HepG2 (cell line): Measurements from ENCODE around the gene NKX2-3. TPM values are rescaled to one million over a fixed set of nuclear protein-coding genes. Genes with fewer than 3 reads are reported as not detected.

Experiments
- ATAC-seq: fragments of 200-7000 bp; cut with Tn5 transposase; 3 replicates; pipeline ENCODE4 v1.9.1; 2020; ENCODE audit warnings: mild to moderate bottlenecking, moderate library complexity
- BruUV-seq: library from RNA; stranded (reverse); fragments of 400-500 nt; replicated peaks from 2 replicates; lab custom pipeline; 2021; lab: Mats Ljungman, UMichigan
- CTCF ChIA-PET: fragments of 300-600 bp; formaldehyde crosslinking; extraction: SDS; loops from one replicate; lab custom pipeline; 2021; ENCODE audit warnings: low total read pairs, inconsistent platforms, low intra/inter-chr PET ratio; lab: Yijun Ruan, JAX
- POLR2A ChIA-PET: fragments of 350-600 bp; sonication (Branson Sonifier 250); formaldehyde crosslinking; loops from one replicate; lab custom pipeline; 2020; ENCODE audit warnings: antibody characterized with exemption, inconsistent platforms; lab: Yijun Ruan, JAX
- DNase-seq: peaks from one replicate; pipeline ENCODE4 v3.0.0-alpha.2; 2015; ENCODE audit warnings: low spot score
- FAIRE-seq: peaks from 3 replicates; lab custom pipeline; 2011; peaks lifted over from hg19 to GRCh38; lab: Jason Lieb, UNC
- H2AFZ ChIP-seq: one replicate; pipeline ENCODE4 v1.6.1; 2011; ENCODE audit warnings: low read length, inconsistent platforms
- H3K27ac ChIP-seq: fragments of 300-600 bp; 3 replicates; pipeline ENCODE4 v1.8.0; 2011; ENCODE audit warnings: mixed run types, mild to moderate bottlenecking, mixed read lengths, low read length, inconsistent platforms; ENCODE audit not compliant: insufficient read depth; ENCODE audit errors: extremely low read length
- H3K27me3 ChIP-seq, 2 experiments: fragments of 200-600 bp in 1 of 2; 2 replicates in 1 of 2; 3 replicates in 1 of 2; pipeline versions ENCODE4 v1.6.0 to v1.8.0; 2011; ENCODE audit warnings: low read length in 2 of 2, mild to moderate bottlenecking in 2 of 2, moderate library complexity in 2 of 2, inconsistent platforms in 1 of 2; ENCODE audit not compliant: insufficient read depth in 2 of 2, control insufficient read depth in 1 of 2
- H3K36me3 ChIP-seq, 2 experiments: fragments of 200-600 bp in 1 of 2; replicated peaks in 1 of 2; 2 replicates in 1 of 2; 3 replicates in 1 of 2; pipeline versions ENCODE4 v1.5.1 to v1.8.0; 2011; ENCODE audit warnings: low read length in 2 of 2, inconsistent platforms in 1 of 2; ENCODE audit not compliant: insufficient read depth in 2 of 2, control insufficient read depth in 1 of 2
- H3K4me1 ChIP-seq: 2 replicates; pipeline ENCODE4 v1.5.1; 2012; ENCODE audit warnings: low read length, inconsistent platforms; ENCODE audit not compliant: insufficient read depth
- H3K4me2 ChIP-seq: 2 replicates; pipeline ENCODE4 v1.6.0; 2011; ENCODE audit warnings: low read depth, low read length, inconsistent platforms
- H3K4me3 ChIP-seq, 3 experiments: fragments of 200-600 bp in 1 of 3; sonication (generic), shearing (Covaris generic) in 1 of 3; replicated peaks in 1 of 3; 2 replicates each; pipeline ENCODE4 v1.5.1; 2011 to 2016; ENCODE audit warnings: low read length in 3 of 3, inconsistent platforms in 2 of 3, low read depth in 2 of 3, mild to moderate bottlenecking in 2 of 3, control low read depth in 1 of 3, mixed read lengths in 1 of 3; ENCODE audit not compliant: insufficient read depth in 1 of 3
- H3K79me2 ChIP-seq: one replicate; pipeline ENCODE4 v1.6.1; 2011; ENCODE audit warnings: low read length, inconsistent platforms; ENCODE audit not compliant: insufficient read depth
- H3K9ac ChIP-seq: 2 replicates; pipeline ENCODE4 v1.6.0; 2011; ENCODE audit warnings: mild to moderate bottlenecking, low read depth, low read length, inconsistent platforms; ENCODE audit not compliant: insufficient read depth
- H3K9me3 ChIP-seq: 2 replicates; pipeline ENCODE4 v1.5.1; 2012; ENCODE audit warnings: mild to moderate bottlenecking, low read length
- H4K20me1 ChIP-seq: 2 replicates; pipeline ENCODE4 v1.6.0; 2011; ENCODE audit warnings: inconsistent platforms, mild to moderate bottlenecking, low read length, moderate library complexity; ENCODE audit not compliant: insufficient read depth
- AGO2 ChIP-seq: fragments of 200-400 bp; formaldehyde crosslinking; optimal IDR thresholded peaks from 2 replicates; pipeline ENCODE3; 2017; ENCODE audit warnings: mild to moderate bottlenecking, low read depth, low read length, moderate library complexity
- AHR ChIP-seq: IDR thresholded peaks from 2 replicates; pipeline ENCODE4 v1.6.1; 2018; ENCODE audit warnings: missing genetic modification reagents, missing compliant biosample characterization
- CBFB ChIP-seq: sonication (generic); formaldehyde crosslinking; IDR thresholded peaks from 2 replicates; pipeline ENCODE4 v1.4.0; 2020; ENCODE audit warnings: missing genetic modification reagents
- EZH2 ChIP-seq: conservative IDR thresholded peaks from 2 replicates; pipeline ENCODE4 v1.6.1; 2012; ENCODE audit warnings: mild to moderate bottlenecking, low read depth, low read length, moderate library complexity
- HNRNPK ChIP-seq: fragments of 200-400 bp; formaldehyde crosslinking; IDR thresholded peaks from 2 replicates; pipeline ENCODE4 v1.6.1; 2018; ENCODE audit warnings: low read length, low read depth, moderate library complexity, mild to moderate bottlenecking; ENCODE audit not compliant: poor library complexity, severe bottlenecking
- KLF9 ChIP-seq: IDR thresholded peaks from 2 replicates; pipeline ENCODE4 v1.6.1; 2016; ENCODE audit warnings: low read depth
- NFIC ChIP-seq: IDR thresholded peaks from 2 replicates; pipeline ENCODE4 v1.6.1; 2012; ENCODE audit warnings: mild to moderate bottlenecking, low read length, inconsistent platforms
- POLR2AphosphoS5 ChIP-seq: IDR thresholded peaks from 2 replicates; pipeline ENCODE4 v1.6.1; 2012; ENCODE audit warnings: low read depth, low read length
- SMYD3 ChIP-seq: sonication (generic); formaldehyde crosslinking; IDR thresholded peaks from 2 replicates; pipeline ENCODE4 v1.8.1; 2023; ENCODE audit warnings: mild to moderate bottlenecking, missing genetic modification reagents
- YEATS2 ChIP-seq: sonication (generic); formaldehyde crosslinking; IDR thresholded peaks from 2 replicates; pipeline ENCODE4 v1.4.0; 2020; ENCODE audit warnings: missing genetic modification reagents, borderline replicate concordance
- ZNF354B ChIP-seq: sonication (generic); formaldehyde crosslinking; IDR thresholded peaks from 2 replicates; pipeline ENCODE4 v1.8.0; 2022; ENCODE audit warnings: mild to moderate bottlenecking, missing genetic modification reagents
- ZNF569 ChIP-seq: sonication (generic); formaldehyde crosslinking; IDR thresholded peaks from 2 replicates; pipeline ENCODE4 v1.5.0; 2020; ENCODE audit warnings: mild to moderate bottlenecking, missing genetic modification reagents, moderate library complexity, borderline replicate concordance
- ZNF572 ChIP-seq: sonication (generic); formaldehyde crosslinking; IDR thresholded peaks from 2 replicates; pipeline ENCODE4 v1.5.1; 2020; ENCODE audit warnings: mild to moderate bottlenecking, missing genetic modification reagents
- ZNF629 ChIP-seq: sonication (generic); formaldehyde crosslinking; conservative IDR thresholded peaks from 2 replicates; pipeline ENCODE4 v1.5.0; 2020; ENCODE audit warnings: missing genetic modification reagents
- ZNF777 ChIP-seq: sonication (generic); formaldehyde crosslinking; IDR thresholded peaks from 2 replicates; pipeline ENCODE4 v1.4.0; 2020; ENCODE audit warnings: missing genetic modification reagents
- ZNF784 ChIP-seq: sonication (generic); formaldehyde crosslinking; IDR thresholded peaks from 2 replicates; pipeline ENCODE4 v1.5.1; 2020; ENCODE audit warnings: missing genetic modification reagents, mild to moderate bottlenecking, borderline replicate concordance
- ZNF788 ChIP-seq: sonication (generic); formaldehyde crosslinking; IDR thresholded peaks from 2 replicates; pipeline ENCODE4 v1.5.0; 2020; ENCODE audit warnings: mild to moderate bottlenecking, missing genetic modification reagents, borderline replicate concordance
- WGBS: methylation state at CpG from one replicate; pipeline ENCODE4 v1.1.6; 2017; ENCODE audit warnings: low lambda C conversion rate; 5-methylcytosine and 5-hydroxymethylcytosine counted together
- in situ Hi-C: cut with HindIII; loops from 2 replicates; pipeline ENCODE4 v1.10.0; 2017; ENCODE audit warnings: low pct_unique_long_range_greater_than_20kb; ENCODE audit not compliant: extremely low pct_ligation_motif_present
- intact Hi-C: fragments of 100-400 bp; cut with micrococcal nuclease; formaldehyde crosslinking; loops from one replicate; pipeline ENCODE4 v1.10.0; 2022; ENCODE audit not compliant: unreplicated experiment
- polyA plus RNA-seq, 8 experiments: library from polyadenylated mRNA; depleted of rRNA in 3 of 8; stranded (reverse) in 7 of 8; unstranded in 1 of 8; fragments of >200 nt; fragmentation: Illumina TruSeq in 4 of 8; extraction: Trizol in 4 of 8; gene quantifications; 2 replicates each; pipeline versions ENCODE4 v1.2.1 to v1.2.3, GENCODE V29; 2011 to 2016; ENCODE audit warnings: low read depth in 4 of 8, missing spikeins in 1 of 8, mixed read lengths in 1 of 8; ENCODE audit not compliant: insufficient read depth in 1 of 8
- total RNA-seq, 5 experiments: library from RNA; depleted of rRNA; stranded (reverse); fragments of >200 nt; fragmentation: Illumina TruSeq; extraction: Trizol; gene quantifications; 2 replicates each; pipeline ENCODE4 v1.2.3, GENCODE V29; 2016; ENCODE audit warnings: low read depth in 1 of 5
- TF ChIP-seq, protein P1 (sequence below): IDR thresholded peaks from 2 replicates; pipeline ENCODE4 v1.6.1; 2016; ENCODE audit warnings: missing genetic modification reagents, missing compliant biosample characterization

Gene NKX2-3
- total and polyA plus RNA-seq, 2 of the 13 experiments (the other 11 are each of a cell fraction or from before 2014, with no cell fraction given): not detected

DNA sequence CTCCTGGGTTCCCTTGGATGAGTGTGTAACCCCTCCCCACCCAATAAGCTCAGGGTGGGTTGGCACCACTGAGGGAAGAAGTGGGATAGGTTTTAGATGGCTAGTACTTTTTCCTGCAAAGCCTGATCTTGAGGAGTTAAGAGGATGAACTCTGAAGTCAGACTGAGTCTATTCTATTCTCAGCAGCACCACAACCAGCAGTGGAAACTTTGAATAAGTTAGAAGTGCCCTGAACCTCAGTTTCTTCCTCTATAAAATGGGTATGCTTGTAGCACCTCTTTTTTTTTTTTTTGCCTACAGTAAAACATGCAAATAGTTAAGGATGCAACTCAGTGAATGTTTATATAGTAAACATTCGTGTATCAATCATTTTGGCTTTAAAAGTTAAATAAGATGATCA lies 7.1 kb downstream of the NKX2-3 start:
- Histone ChIP-seq H2AFZ (no peak overlapping the region), H3K4me2 (no peak overlapping the region), H3K9ac (no peak overlapping the region), H4K20me1 (peaks cover under 1% of the 10 kb centered on the region; the same call in 1 of the 2 replicates), H3K4me1 (peaks cover 22% of the 10 kb centered on the region), H3K4me3 (no peak overlapping the region)
- DNase-seq: no peak
- CTCF ChIA-PET: no interaction called here
- FAIRE-seq: no peak
- no peak for ATAC-seq
- TF ChIP-seq AHR (CRISPR knock-in tag) (no peak), CBFB (CRISPR knock-in tag) (no peak), ZNF788 (CRISPR knock-in tag) (no peak), SMYD3 (CRISPR knock-in tag) (no peak), ZNF354B (CRISPR knock-in tag) (no peak), POLR2AphosphoS5 (no peak), EZH2 (0 out of 2 replicates have a peak, but pooled peaks have one; percentile 30), ZNF572 (CRISPR knock-in tag) (no peak), ZNF629 (CRISPR knock-in tag) (peak; percentile 57; the same call in 1 of the 2 replicates)
- TF ChIP-seq, all 625 proteins: peak for 2
- no peaks in the 10 kb centered on the region for H3K9me3 ChIP-seq
- H3K36me3 ChIP-seq: no peaks in the 10 kb centered on the region
- intact Hi-C loops (no loop called here), in situ Hi-C loops (no loop called here)
- POLR2A ChIA-PET: no interaction called here
- 0% methylated on average over 1 of the region's 1 CpG for WGBS
- no peak overlapping the region for H3K27ac ChIP-seq
- no TSS peak for BruUV-seq
- H3K79me2 ChIP-seq: no peaks in the 10 kb centered on the region
- peaks cover 22 to 71% of the 10 kb centered on the region in 2 experiments for H3K27me3 ChIP-seq

DNA sequence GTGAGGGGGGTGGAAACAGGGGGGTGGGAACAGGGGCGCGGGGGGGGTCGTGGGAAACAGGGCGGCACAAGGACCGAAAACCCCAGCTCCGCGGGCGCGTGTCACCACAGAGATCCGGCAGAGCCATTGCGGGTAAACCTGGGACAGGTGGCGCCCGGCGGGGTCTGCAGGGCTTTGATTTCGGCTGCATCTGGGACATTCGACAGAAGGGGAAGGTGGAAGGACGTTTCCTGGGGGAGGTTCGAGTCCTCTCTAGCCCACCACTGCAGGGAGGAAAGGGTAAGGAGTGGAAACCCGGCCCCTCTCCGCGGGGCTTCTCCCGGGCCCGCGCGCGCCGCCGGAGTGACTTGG lies 7.5 kb downstream of the NKX2-3 start:
- in situ Hi-C loops: no loop called here
- H3K27me3 ChIP-seq: peaks cover 18 to 67% of the 10 kb centered on the region in 2 experiments; a peak in 4 of 5 replicates
- TF ChIP-seq ZNF777 (CRISPR knock-in tag) (no peak), AGO2 (no peak), ZNF784 (CRISPR knock-in tag) (no peak), YEATS2 (no peak), ZNF569 (CRISPR knock-in tag) (no peak), NFIC (no peak), HNRNPK (no peak), KLF9 (CRISPR knock-in tag) (no peak)
- TF ChIP-seq, protein P1, sequence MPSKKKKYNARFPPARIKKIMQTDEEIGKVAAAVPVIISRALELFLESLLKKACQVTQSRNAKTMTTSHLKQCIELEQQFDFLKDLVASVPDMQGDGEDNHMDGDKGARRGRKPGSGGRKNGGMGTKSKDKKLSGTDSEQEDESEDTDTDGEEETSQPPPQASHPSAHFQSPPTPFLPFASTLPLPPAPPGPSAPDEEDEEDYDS: no peak

More for the DNA sequence above, 7.5 kb downstream of the NKX2-3 start:
- no peak overlapping the region for H3K4me3 ChIP-seq
- POLR2A ChIA-PET: no interaction called here
- ATAC-seq (no peak), DNase-seq (no peak), FAIRE-seq (no peak)
- CTCF ChIA-PET: no interaction called here
- BruUV-seq: no TSS peak
- no peak overlapping the region for H3K4me2 ChIP-seq
- no peaks in the 10 kb centered on the region for H3K79me2 ChIP-seq
- H3K27ac ChIP-seq: no peak overlapping the region
- H3K4me1 ChIP-seq: peaks cover 22% of the 10 kb centered on the region
- H4K20me1 ChIP-seq: no peaks in the 10 kb centered on the region; the same call in 1 of the 2 replicates
- WGBS: 56% methylated on average over 17 of the region's 28 CpGs
- H3K9me3 ChIP-seq: no peaks in the 10 kb centered on the region
- no peak overlapping the region for H3K9ac ChIP-seq
- no peak overlapping the region for H2AFZ ChIP-seq
- no peaks in the 10 kb centered on the region for H3K36me3 ChIP-seq
- intact Hi-C loops: no loop called here
